ENCODE data around the gene FGFRL1. TPM values are rescaled to one million over a fixed set of nuclear protein-coding genes. Genes with fewer than 3 reads are reported as not detected.

FGFRL1 gene
- polyA plus RNA-seq, 1 experiment = 11.2 TPM

DNA sequence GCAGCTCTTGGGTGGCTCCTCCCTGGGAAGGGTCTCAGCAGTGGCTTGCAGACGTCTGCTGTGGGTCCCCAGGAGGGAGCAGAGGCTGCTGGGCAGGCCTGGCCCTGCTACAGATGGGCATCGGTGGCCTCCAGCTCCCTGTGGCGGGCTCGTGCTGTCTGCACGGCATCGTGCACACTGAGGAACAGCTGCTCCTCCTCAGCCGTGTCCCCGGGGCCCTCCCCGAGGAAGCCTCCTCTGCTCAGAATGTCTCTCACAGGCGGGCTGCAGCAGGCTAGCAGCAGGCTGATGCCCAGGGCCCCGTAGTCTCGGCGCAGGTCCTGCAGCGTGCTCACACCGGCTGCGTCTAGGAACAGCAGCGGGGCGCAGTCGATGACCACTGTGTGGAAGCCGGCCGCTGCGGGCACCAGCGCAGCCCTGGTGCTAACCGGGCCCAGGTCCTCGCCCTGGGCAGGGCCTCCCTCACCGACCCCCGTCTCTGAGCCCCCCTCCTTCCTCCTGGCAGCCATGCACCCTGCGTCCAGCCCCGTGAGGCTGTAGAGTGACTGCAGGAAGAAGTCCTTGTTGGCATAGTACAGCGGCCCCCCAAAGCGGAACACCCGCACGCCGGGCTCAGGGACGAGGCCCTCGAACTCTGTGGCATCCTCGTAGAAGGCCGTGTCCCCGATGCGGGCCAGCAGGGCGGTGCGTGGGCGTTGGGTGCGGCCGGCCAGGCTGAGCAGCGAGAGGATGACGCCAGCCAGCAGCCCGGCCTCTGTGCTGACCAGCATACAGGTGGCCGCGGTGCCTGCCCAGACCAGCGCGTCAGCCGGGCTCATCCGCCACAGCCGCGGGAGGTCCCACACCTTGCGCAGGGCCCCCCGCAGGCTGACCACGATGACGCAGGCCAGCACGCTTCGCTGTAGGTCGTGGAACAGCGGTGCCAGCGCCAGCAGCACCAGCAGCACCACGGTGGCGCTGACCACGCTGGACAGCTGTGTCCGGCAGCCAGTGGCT lies 22.4 kb upstream of the FGFRL1 start:
- ChIA-PET CTCF (no interaction called here), POLR2A (interaction anchor here (1.6 kb wide), 1 partner anchor 13 kb away, joined by 4 read pairs; no protein-coding TSS in a partner anchor)
- Histone ChIP-seq H3K27me3 (ENCODE audit: control insufficient read depth, insufficient read depth, low read length) (no peaks in the 10 kb centered on the region), H3K27ac (ENCODE audit: low read depth, low read length) (no peak overlapping the region), H3K9me3 (ENCODE audit: control insufficient read depth, insufficient read depth, low read length) (peaks cover 5% of the 10 kb centered on the region; the same call in 1 of the 2 replicates), H3K4me3 (ENCODE audit: low read depth, low read length) (no peak overlapping the region)
- no peak for DNase-seq (ENCODE audit: low read depth, low spot score)
- TF ChIP-seq, protein P1, sequence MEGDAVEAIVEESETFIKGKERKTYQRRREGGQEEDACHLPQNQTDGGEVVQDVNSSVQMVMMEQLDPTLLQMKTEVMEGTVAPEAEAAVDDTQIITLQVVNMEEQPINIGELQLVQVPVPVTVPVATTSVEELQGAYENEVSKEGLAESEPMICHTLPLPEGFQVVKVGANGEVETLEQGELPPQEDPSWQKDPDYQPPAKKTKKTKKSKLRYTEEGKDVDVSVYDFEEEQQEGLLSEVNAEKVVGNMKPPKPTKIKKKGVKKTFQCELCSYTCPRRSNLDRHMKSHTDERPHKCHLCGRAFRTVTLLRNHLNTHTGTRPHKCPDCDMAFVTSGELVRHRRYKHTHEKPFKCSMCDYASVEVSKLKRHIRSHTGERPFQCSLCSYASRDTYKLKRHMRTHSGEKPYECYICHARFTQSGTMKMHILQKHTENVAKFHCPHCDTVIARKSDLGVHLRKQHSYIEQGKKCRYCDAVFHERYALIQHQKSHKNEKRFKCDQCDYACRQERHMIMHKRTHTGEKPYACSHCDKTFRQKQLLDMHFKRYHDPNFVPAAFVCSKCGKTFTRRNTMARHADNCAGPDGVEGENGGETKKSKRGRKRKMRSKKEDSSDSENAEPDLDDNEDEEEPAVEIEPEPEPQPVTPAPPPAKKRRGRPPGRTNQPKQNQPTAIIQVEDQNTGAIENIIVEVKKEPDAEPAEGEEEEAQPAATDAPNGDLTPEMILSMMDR (IDR thresholded peaks at IDR 0.05; ENCODE audit: low read depth, low read length) = no peak

GRCh38 chr4:989722-990471 lies 21.5 kb upstream of the FGFRL1 start:
- TF ChIP-seq, protein P1 (IDR thresholded peaks at IDR 0.05; ENCODE audit: low read depth, low read length) = no peak
- Histone ChIP-seq H3K9me3 (ENCODE audit: control insufficient read depth, insufficient read depth, low read length) (peaks cover 5% of the 10 kb centered on the region; the same call in 1 of the 2 replicates), H3K4me3 (ENCODE audit: low read depth, low read length) (no peak overlapping the region), H3K27ac (ENCODE audit: low read depth, low read length) (no peak overlapping the region), H3K27me3 (ENCODE audit: control insufficient read depth, insufficient read depth, low read length) (no peaks in the 10 kb centered on the region)
- CTCF ChIA-PET = no interaction called here
- DNase-seq (ENCODE audit: low read depth, low spot score) = no peak
- POLR2A ChIA-PET = no interaction called here

DNA sequence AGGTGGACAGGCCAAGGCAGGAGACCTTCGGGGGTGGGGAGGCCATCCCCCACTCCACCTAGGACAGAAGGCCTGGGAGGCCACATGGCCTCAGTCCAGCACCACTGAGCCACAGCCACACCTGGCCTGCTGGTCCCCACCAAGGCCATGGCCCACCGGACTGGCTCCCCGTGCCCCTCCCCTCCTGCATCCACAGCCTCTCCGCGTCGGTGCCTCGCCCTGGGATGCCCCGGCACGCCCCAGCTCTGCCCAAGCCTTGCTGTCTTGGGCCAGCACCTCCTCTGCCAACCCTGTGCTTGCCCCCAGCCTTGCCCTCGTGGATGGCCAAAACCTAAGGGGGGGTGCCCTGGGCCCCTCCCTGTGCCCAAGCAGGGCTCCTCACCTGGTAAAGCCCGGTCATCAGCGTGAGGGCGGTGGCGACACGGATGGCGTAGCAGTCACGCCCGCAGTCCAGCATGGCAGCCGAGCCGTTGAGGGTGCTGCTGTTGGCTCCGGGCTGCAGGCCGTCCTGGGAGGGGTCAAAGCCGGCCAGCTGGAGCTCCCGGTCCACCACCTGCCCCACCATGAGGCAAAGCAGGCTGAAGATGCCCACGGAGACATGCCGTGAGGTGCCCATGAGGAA lies 20.6 kb upstream of the FGFRL1 start:
- ChIA-PET CTCF (no interaction called here), POLR2A (no interaction called here)
- no peak for DNase-seq (ENCODE audit: low read depth, low spot score)
- TF ChIP-seq, protein P1 (IDR thresholded peaks at IDR 0.05; ENCODE audit: low read depth, low read length) = no peak
- Histone ChIP-seq H3K27me3 (ENCODE audit: control insufficient read depth, insufficient read depth, low read length) (peaks cover under 1% of the 10 kb centered on the region), H3K9me3 (ENCODE audit: control insufficient read depth, insufficient read depth, low read length) (peaks cover 5% of the 10 kb centered on the region; the same call in 1 of the 2 replicates), H3K27ac (ENCODE audit: low read depth, low read length) (no peak overlapping the region), H3K4me3 (ENCODE audit: low read depth, low read length) (no peak overlapping the region)

DNA sequence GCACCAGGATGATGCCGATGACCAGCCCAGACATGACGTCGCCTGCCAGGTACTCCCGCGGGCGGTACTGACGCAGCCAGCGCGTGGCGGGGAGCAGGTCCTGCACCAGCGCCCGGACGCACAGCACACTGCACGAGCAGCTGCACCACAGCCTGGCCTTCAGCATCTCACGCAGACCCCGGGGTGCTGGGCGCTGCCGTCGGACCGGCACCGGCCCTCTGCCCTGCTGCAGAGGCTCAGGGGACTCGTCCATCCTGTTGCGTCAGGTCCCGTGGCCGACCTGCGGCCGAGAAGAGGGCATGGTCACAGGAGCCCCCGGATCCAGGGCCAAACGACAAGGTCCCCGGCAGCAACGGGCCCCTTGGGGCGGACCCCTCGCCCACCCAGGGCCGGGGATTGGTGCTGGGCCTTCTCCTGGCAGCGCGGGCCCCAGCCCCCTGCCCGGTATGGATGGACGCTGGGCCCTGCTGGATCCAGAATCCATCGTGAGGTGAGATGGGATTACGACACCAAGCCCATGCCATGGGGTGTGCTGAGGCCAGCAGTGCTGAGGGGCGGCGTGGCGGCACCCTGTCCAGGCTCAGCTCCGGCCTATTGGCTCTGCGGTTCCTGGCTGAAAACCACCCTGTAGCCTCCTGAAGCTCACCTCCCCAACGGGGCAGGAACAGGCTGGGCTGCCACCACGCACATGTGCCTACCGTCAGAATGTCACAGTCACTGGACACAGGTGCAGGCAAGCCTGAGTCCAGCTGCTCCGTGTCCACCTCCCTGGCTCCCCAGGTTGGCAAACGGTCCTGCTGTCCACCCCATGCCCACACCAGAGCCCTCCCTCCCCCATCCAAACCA lies 19.8 kb upstream of the FGFRL1 start:
- no peak for DNase-seq (ENCODE audit: low read depth, low spot score)
- H3K27ac ChIP-seq (ENCODE audit: low read depth, low read length) = no peak overlapping the region
- H3K4me3 ChIP-seq (ENCODE audit: low read depth, low read length) = no peak overlapping the region
- POLR2A ChIA-PET = no interaction called here
- TF ChIP-seq, protein P1 (IDR thresholded peaks at IDR 0.05; ENCODE audit: low read depth, low read length) = no peak
- H3K9me3 ChIP-seq (ENCODE audit: control insufficient read depth, insufficient read depth, low read length) = peaks cover 5% of the 10 kb centered on the region; the same call in 1 of the 2 replicates
- H3K27me3 ChIP-seq (ENCODE audit: control insufficient read depth, insufficient read depth, low read length) = peaks cover 9% of the 10 kb centered on the region
- CTCF ChIA-PET = no interaction called here
